ENCODE measurements around the gene SWT1. TPM values are rescaled to one million over a fixed set of nuclear protein-coding genes. Genes with fewer than 3 reads are reported as not detected.

The SWT1 gene
- total and polyA plus RNA-seq, 10 donors, result 1.3 to 12.8 (median 6.6) TPM

GRCh38 chr1:185315445-185316071 lies 158.6 kb downstream of the SWT1 start:
- Histone ChIP-seq H3K4me3 (peak overlapping the region; percentile 73 to 99 (median 94)), H3K27me3 (replicated peaks in 1 of 7) (no peaks in the 10 kb centered on the region), H3K4me1 (peaks cover 32 to 74% (median 64%) of the 10 kb centered on the region in 6 donors), H3K36me3 (peaks cover 0 to 6% (median 5%) of the 10 kb centered on the region in 6 donors), H3K9me3 (no peaks in the 10 kb centered on the region), H3K27ac (peak overlapping the region; percentile 95 to 100 (median 98))
- no peak for DNase-seq
- intact Hi-C loops (cut with DNase I; ENCODE audit: low total_unique reads), result loop anchor here (5.0 to 10.0 kb wide), 3 partner anchors 161 to 357 kb away; partner anchors contain the start of genes SWT1 and TRMT1L
- WGBS, 5 donors, result 16 to 34% (median 24%) methylated on average over 8 of the region's 8 CpGs
- TF ChIP-seq CTCF (IDR thresholded peaks at IDR 0.05 in 8 of 11, conservative IDR thresholded peaks at IDR 0.05 in 3 of 11), result no peak
- no peak for TF ChIP-seq POLR2AphosphoS5 (IDR thresholded peaks at IDR 0.05)
- no peak for TF ChIP-seq POLR2A (IDR thresholded peaks at IDR 0.05)

DNA sequence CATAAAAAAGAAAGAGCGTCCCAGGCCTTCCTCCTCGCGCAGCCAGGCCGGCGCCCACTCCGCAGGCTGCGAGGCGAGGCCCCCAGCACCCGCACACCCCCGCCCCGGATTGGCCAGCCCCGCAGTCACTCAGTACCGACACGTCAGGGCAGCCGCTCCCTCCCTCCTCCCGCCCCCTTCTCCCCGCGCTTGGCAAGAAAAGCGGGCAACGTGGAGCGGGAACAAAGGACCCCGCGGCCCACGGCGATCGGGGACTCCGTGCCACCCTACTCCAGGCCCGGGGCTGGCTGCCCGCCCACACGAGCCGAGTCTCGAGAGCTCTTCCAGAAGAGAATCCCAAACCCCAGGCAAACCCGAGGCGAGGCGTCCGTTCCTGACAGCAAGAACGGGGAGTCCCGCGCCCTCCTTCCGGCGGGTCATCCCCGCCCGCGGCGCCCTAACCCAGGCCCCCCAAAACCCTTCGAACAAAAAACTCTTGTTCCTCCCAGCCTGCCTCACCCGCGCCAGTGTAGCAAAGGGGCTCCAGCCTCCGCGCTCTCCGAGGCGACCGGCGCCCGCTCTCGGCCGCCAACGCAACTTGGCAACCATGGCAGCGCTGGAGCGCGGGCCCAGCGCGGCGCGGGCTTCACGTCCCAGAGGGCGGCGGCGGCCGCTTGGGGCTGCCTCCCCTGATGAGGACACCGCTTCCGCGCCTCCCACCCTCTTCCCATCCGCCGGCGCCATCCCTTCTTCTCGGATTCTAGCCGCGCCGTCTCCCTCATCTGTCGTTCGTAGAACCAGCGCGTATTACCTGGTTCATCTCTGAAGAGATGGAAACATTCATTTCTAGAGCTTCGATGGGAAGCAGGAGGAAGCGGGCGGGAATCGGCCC lies 159.4 kb downstream of the SWT1 start:
- TF ChIP-seq POLR2AphosphoS5 (IDR thresholded peaks at IDR 0.05) (peak; percentile 67 to 85 (median 80)), POLR2A (IDR thresholded peaks at IDR 0.05) (no peak), CTCF (IDR thresholded peaks at IDR 0.05 in 8 of 11, conservative IDR thresholded peaks at IDR 0.05 in 3 of 11) (no peak)
- Histone ChIP-seq H3K4me3 (peak overlapping the region; percentile 73 to 99 (median 94)), H3K36me3 (no peaks in the 10 kb centered on the region), H3K27ac (peak overlapping the region; percentile 95 to 100 (median 98)), H3K27me3 (replicated peaks in 1 of 7) (no peaks in the 10 kb centered on the region), H3K4me1 (peaks cover 28 to 68% (median 58%) of the 10 kb centered on the region in 6 donors), H3K9me3 (peaks cover 0 to 5% (median 0%) of the 10 kb centered on the region in 8 donors)
- intact Hi-C loops (cut with DNase I; ENCODE audit: low total_unique reads), result loop anchor here (5.0 to 10.0 kb wide), 3 partner anchors 162 to 356 kb away; partner anchors contain the start of genes SWT1 and TRMT1L
- peak; percentile 98 for DNase-seq
- WGBS, 5 donors, result 0 to 1% (median 0%) methylated on average over 49 to 88 of the region's 88 CpGs

GRCh38 chr1:185317034-185317885 lies 160.3 kb downstream of the SWT1 start, which contains the start of gene IVNS1ABP:
IVNS1ABP (minus strand) TSS chr1:185317243; CDS start chr1:185309493, 7,750 bp downstream.
- Histone ChIP-seq H3K4me1 (peaks cover 21 to 59% (median 49%) of the 10 kb centered on the region in 6 donors), H3K27ac (peak within 1 kb of the TSS; percentile 95 to 100 (median 98)), H3K27me3 (replicated peaks in 1 of 7) (no peaks in the 10 kb centered on the region), H3K36me3 (no peaks in the 10 kb centered on the region), H3K4me3 (peak within 1 kb of the TSS; percentile 73 to 99 (median 94)), H3K9me3 (peaks cover 0 to 8% (median 0%) of the 10 kb centered on the region in 8 donors)
- TF ChIP-seq CTCF (IDR thresholded peaks at IDR 0.05 in 8 of 11, conservative IDR thresholded peaks at IDR 0.05 in 3 of 11), result peak in 8 of 11 experiments; percentile 8 to 68 (median 38)
- TF ChIP-seq POLR2A (IDR thresholded peaks at IDR 0.05), result peak; percentile 78 to 96 (median 87)
- peak; percentile 99 for TF ChIP-seq POLR2AphosphoS5 (IDR thresholded peaks at IDR 0.05)
- peak; percentile 98 for DNase-seq
- 0 to 1% (median 0%) methylated on average over 42 to 80 of the region's 80 CpGs for WGBS, 5 donors
- intact Hi-C loops (cut with DNase I; ENCODE audit: low total_unique reads), result loop anchor here (5.0 to 10.0 kb wide), 3 partner anchors 162 to 355 kb away; partner anchors contain the start of genes SWT1 and TRMT1L

All from spleen (tissue), 11 donors.